Adrenal gland (tissue), 5 donors: ENCODE results near the gene DRC7.

Experiments
- CTCF ChIP-seq, 6 experiments: fragments of 450-650 bp in 4 of 6; fragments of 200-600 bp in 2 of 6; sonication (generic) in 1 of 6; IDR thresholded peaks; 1 replicate in 5 of 6; 2 replicates in 1 of 6; pipeline versions ENCODE4 v1.5.1 to v1.8.0; 2016 to 2021; ENCODE audit warnings: antibody characterized with exemption in 6 of 6, mild to moderate bottlenecking in 2 of 6, moderate library complexity in 1 of 6
- POLR2A ChIP-seq, 2 donors: fragments of 450-650 bp; IDR thresholded peaks; one replicate each; pipeline ENCODE4 v1.6.1; 2017; ENCODE audit warnings: antibody characterized with exemption in 2 of 2, mild to moderate bottlenecking in 2 of 2, moderate library complexity in 1 of 2
- donor health status: DM: no; HTN: no; CAD: no.

DNA sequence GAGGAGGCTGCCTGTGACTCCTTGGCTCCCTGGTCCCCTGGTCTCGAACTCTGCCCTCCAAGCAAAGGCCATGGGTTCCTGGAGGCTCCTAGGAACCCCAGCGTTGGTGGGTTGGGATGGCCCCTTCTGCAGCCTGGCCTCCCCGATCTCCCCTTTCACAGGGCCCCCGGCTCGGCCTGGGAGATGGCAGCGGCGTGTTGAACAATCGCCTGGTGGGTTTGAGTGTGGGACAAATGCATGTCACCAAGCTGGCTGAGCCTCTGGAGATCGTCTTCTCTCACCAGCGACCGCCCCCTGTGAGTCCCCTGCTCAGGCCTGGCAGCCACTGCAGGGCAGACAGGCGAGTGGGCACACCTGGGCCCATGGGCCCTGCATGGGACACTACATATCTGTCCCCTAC, 15.6 kb upstream of the DRC7 start:
- TF ChIP-seq CTCF (IDR thresholded peaks at IDR 0.05) (no peak), POLR2A (IDR thresholded peaks at IDR 0.05) (no peak)
